ENCODE data around the gene GPS2.

The GPS2 gene

GRCh38 chr17:7292194-7292593 is 23.0 kb downstream of the GPS2 start:
- DNase-seq = no peak

GRCh38 chr17:7290685-7291084 is 24.5 kb downstream of the GPS2 start:
- DNase-seq = no peak

- no peak for DNase-seq
Measured at GRCh38 chr17:7290166-7290565, 25.0 kb downstream of the GPS2 start.

GRCh38 chr17:7289256-7290032 is 25.7 kb downstream of the GPS2 start:
- DNase-seq = no peak

- no peak for DNase-seq
Measured at GRCh38 chr17:7285679-7286078, 29.5 kb downstream of the GPS2 start.

- DNase-seq = no peak
Measured at GRCh38 chr17:7284911-7285310, 30.2 kb downstream of the GPS2 start.

GRCh38 chr17:7283471-7284216 is 31.5 kb downstream of the GPS2 start:
- DNase-seq = no peak

- no peak for DNase-seq
Measured at GRCh38 chr17:7282752-7283321, 32.3 kb downstream of the GPS2 start.

GRCh38 chr17:7281953-7282751 is 33.0 kb downstream of the GPS2 start:
- no peak for DNase-seq

- DNase-seq = no peak
Measured at GRCh38 chr17:7281074-7281952, 33.8 kb downstream of the GPS2 start, which contains the start of gene SLC2A4. Gene SLC2A4, plus strand, starts transcription at chr17:7281718. Its CDS starts 217 bp downstream, at chr17:7281935.

GRCh38 chr17:7280519-7281073 is 34.6 kb downstream of the GPS2 start:
- DNase-seq = no peak

GRCh38 chr17:7279448-7279847 is 35.7 kb downstream of the GPS2 start:
- no peak for DNase-seq

GRCh38 chr17:7266784-7267183 is 48.4 kb downstream of the GPS2 start:
- no peak for DNase-seq

- DNase-seq = no peak
Measured at GRCh38 chr17:7263801-7264078, 51.4 kb downstream of the GPS2 start.

- no peak for DNase-seq
Measured at GRCh38 chr17:7262935-7263800, 52.0 kb downstream of the GPS2 start.

Data from cortex of kidney (tissue), 1 donor.